Measurements from ENCODE around the gene SPATA33. TPM values are rescaled to one million over a fixed set of nuclear protein-coding genes. Genes with fewer than 3 reads are reported as not detected.
"Not testable (repeated sequence)": the region's sequence is repeated elsewhere in the genome, so short reads cannot be mapped to it uniquely, and the experiment has no call there.

SPATA33 gene
- total RNA-seq, 4 donors from 2014 or later = 1.2 to 2.7 (median 2.1) TPM

DNA sequence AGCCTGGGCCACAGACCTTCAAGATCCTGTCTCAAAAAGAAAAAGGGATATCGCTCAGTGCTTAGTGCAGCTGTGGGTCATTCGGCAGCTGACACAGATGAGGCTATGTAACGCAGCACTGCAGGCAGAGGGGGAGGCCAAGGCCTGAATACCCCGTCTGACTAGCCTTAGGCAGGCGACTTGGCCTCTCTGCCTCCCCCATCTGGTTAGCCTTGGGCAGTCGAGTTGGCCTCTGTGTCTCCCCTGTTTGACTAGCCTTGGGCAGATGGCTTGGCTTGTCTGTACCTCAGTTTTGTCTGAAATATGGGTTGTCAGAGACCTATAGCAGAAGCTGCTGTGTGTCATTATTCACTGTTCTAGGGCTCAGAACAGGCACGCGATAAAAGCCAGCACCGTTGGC, 10.0 kb downstream of the SPATA33 start:
- Histone ChIP-seq H3K4me1 (no peaks in the 10 kb centered on the region), H3K36me3 (peaks cover 0 to 9% of the 10 kb centered on the region in 2 donors), H3K9me3 (no peaks in the 10 kb centered on the region), H3K27ac (no peak overlapping the region), H3K4me3 (no peak overlapping the region), H3K27me3 (no peaks in the 10 kb centered on the region)
- TF ChIP-seq, protein P1, sequence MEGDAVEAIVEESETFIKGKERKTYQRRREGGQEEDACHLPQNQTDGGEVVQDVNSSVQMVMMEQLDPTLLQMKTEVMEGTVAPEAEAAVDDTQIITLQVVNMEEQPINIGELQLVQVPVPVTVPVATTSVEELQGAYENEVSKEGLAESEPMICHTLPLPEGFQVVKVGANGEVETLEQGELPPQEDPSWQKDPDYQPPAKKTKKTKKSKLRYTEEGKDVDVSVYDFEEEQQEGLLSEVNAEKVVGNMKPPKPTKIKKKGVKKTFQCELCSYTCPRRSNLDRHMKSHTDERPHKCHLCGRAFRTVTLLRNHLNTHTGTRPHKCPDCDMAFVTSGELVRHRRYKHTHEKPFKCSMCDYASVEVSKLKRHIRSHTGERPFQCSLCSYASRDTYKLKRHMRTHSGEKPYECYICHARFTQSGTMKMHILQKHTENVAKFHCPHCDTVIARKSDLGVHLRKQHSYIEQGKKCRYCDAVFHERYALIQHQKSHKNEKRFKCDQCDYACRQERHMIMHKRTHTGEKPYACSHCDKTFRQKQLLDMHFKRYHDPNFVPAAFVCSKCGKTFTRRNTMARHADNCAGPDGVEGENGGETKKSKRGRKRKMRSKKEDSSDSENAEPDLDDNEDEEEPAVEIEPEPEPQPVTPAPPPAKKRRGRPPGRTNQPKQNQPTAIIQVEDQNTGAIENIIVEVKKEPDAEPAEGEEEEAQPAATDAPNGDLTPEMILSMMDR (IDR thresholded peaks at IDR 0.05 in 4 of 5, conservative IDR thresholded peaks at IDR 0.05 in 1 of 5) = no peak
- TF ChIP-seq POLR2A (IDR thresholded peaks at IDR 0.05) = no peak
- DNase-seq (no peak), ATAC-seq (no peak)
- in situ Hi-C loops (cut with MboI; ENCODE audit: low sequenced_read_pairs in 4 of 4) = no loop called here
- intact Hi-C loops (cut with DNase I; ENCODE audit: low total_unique reads) = no loop called here

- Histone ChIP-seq H3K4me1 (no peaks in the 10 kb centered on the region), H3K4me3 (no peak overlapping the region), H3K9me3 (no peaks in the 10 kb centered on the region), H3K36me3 (peaks cover 0 to under 1% of the 10 kb centered on the region in 2 donors), H3K27me3 (no peaks in the 10 kb centered on the region), H3K27ac (no peak overlapping the region)
- intact Hi-C loops (cut with DNase I; ENCODE audit: low total_unique reads) = no loop called here
- no peak for TF ChIP-seq POLR2A (IDR thresholded peaks at IDR 0.05)
- TF ChIP-seq, protein P1 (IDR thresholded peaks at IDR 0.05 in 4 of 5, conservative IDR thresholded peaks at IDR 0.05 in 1 of 5) = no peak
- DNase-seq (no peak), ATAC-seq (no peak)
- in situ Hi-C loops (cut with MboI; ENCODE audit: low sequenced_read_pairs in 4 of 4) = no loop called here
These were observed 11.1 kb downstream of the SPATA33 start for GRCh38 chr16:89668790-89669158.

DNA sequence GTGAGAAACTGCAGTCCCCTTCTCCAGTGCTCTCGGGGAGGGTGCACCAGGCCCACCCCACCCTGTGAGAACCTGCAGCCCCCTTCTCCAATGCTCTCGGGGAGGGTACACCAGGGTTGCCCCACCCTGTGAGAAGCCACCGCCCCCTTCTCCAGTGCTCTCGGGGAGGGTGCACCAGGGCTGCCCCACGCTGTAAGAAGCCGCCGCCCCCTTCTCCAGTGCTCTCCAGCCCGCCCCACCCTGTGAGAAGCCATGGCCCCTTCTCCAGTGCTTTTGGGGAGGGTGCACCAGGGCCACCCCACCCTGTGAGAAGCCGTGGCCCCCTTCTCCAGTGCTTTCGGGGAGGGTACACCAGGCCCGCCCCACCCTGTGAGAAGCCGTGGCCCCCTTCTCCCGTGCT, 12.1 kb downstream of the SPATA33 start:
- no peak for TF ChIP-seq POLR2A (IDR thresholded peaks at IDR 0.05)
- TF ChIP-seq, protein P1 (IDR thresholded peaks at IDR 0.05 in 4 of 5, conservative IDR thresholded peaks at IDR 0.05 in 1 of 5) = no peak
- DNase-seq = no peak
- Histone ChIP-seq H3K9me3 (no peaks in the 10 kb centered on the region), H3K4me1 (no peaks in the 10 kb centered on the region), H3K4me3 (no peak overlapping the region), H3K36me3 (no peaks in the 10 kb centered on the region), H3K27ac (no peak overlapping the region), H3K27me3 (no peaks in the 10 kb centered on the region)
- intact Hi-C loops (cut with DNase I; ENCODE audit: low total_unique reads) (no loop called here), in situ Hi-C loops (cut with MboI; ENCODE audit: low sequenced_read_pairs in 4 of 4) (no loop called here)
- no peak for ATAC-seq

DNA sequence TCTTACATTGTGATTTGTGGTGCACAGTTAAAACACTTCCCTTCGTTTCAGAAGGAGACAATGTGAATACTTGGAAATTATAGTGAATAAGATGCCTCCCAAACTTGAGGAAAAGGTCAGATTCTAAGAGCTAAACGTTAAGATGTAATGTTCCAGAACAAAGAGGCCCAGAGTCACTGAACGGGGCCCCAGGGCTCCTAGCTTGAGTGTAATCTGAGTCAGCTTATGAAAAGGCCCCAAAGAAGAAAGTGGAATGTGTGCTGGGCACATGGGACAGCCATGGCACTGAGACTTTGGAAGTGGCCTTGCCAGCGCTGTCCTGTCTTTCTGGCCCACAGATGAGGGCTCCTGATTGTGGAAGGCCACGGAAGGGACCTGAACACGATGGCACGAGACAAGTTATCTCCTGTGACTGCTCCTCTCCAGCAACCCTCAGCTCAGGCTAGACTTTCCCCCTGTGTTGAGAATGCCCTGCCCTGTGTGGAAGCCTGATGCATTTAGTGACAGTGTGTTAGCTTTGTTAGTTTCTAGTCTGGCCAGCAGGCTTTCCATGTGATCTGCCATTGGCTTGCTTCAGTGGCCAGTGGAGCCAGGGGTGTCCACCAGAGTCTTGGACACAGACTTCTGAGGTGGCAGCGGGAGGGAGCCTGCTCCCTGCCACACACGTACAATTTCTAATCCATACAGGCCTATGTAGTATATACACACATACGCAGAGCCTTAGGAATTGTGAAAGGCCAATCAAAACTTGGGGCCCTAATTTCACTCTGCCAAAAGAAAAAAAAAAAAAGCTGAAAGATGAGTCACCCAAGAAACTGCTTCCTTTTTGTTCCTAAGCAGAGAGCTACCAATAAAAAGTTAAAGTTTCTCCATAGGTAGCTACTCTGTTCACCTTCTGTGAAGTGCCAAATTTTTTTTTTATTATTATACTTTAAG, 13.1 kb downstream of the SPATA33 start:
- Histone ChIP-seq H3K4me1 (no peaks in the 10 kb centered on the region), H3K4me3 (no peak overlapping the region), H3K9me3 (no peaks in the 10 kb centered on the region), H3K27me3 (no peaks in the 10 kb centered on the region), H3K27ac (no peak overlapping the region), H3K36me3 (no peaks in the 10 kb centered on the region)
- ATAC-seq (no peak), DNase-seq (no peak)
- intact Hi-C loops (cut with DNase I; ENCODE audit: low total_unique reads) = no loop called here
- TF ChIP-seq POLR2A (IDR thresholded peaks at IDR 0.05) = no peak
- TF ChIP-seq, protein P1 (IDR thresholded peaks at IDR 0.05 in 4 of 5, conservative IDR thresholded peaks at IDR 0.05 in 1 of 5) = no peak
- in situ Hi-C loops (cut with MboI; ENCODE audit: low sequenced_read_pairs in 4 of 4) = no loop called here

DNA sequence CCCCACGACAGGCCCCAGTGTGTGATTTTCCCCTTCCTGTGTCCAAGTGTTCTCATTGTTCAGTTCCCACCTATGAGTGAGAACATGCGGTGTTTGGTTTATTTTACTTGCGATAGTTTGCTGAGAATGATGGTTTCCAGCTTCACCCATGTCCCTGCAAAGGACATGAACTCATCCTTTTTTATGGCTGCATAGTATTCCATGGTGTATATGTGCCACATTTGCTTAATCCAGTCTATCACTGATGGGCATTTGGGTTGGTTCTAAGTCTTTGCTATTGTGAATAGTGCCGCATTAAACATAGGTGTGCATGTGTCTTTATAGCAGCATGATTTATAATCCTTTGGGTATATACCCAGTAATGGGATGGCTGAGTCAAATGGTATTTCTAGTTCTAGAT, 13.9 kb downstream of the SPATA33 start:
- ATAC-seq; H3K27me3 ChIP-seq; H3K9me3 ChIP-seq; H3K27ac ChIP-seq; H3K4me3 ChIP-seq; DNase-seq; intact Hi-C loops (cut with DNase I; ENCODE audit: low total_unique reads); H3K4me1 ChIP-seq; H3K36me3 ChIP-seq; in situ Hi-C loops (cut with MboI; ENCODE audit: low sequenced_read_pairs in 4 of 4): not testable (repeated sequence)
